WTC11 (cell line): Measurements from ENCODE around the gene KIF2C. TPM values are rescaled to one million over a fixed set of nuclear protein-coding genes. Genes with fewer than 3 reads are reported as not detected.

Experiments used
- ATAC-seq: fragments of 200-7000 bp; cut with Tn5 transposase; 2 replicates; pipeline ENCODE4 v1.10.0; 2021; ENCODE audit warnings: mild to moderate bottlenecking, moderate library complexity
- CTCF ChIA-PET: fragments of 300-600 bp; sonication (Branson Sonifier 250); formaldehyde crosslinking; loops from one replicate; lab custom pipeline; 2021; ENCODE audit warnings: antibody characterized with exemption; lab: Charles Lee
- POLR2A ChIA-PET: fragments of 350-600 bp; sonication (Branson Sonifier 250); formaldehyde crosslinking; loops from one replicate; lab custom pipeline; 2021; ENCODE audit warnings: antibody characterized with exemption; lab: Charles Lee
- DNase-seq: peaks from one replicate; pipeline ENCODE4 v3.0.0; 2021; ENCODE audit warnings: low spot score
- H3K27ac Mint-ChIP-seq: 2 replicates; pipeline ENCODE4 v1.8.0; 2021; ENCODE audit warnings: mixed read lengths
- H3K27me3 Mint-ChIP-seq: 2 replicates; pipeline ENCODE4 v1.8.0; 2021; ENCODE audit warnings: low read depth, mild to moderate bottlenecking, moderate library complexity, mixed read lengths
- H3K36me3 Mint-ChIP-seq: 2 replicates; pipeline ENCODE4 v1.8.0; 2021; ENCODE audit warnings: mixed read lengths
- H3K4me1 Mint-ChIP-seq: 2 replicates; pipeline ENCODE4 v1.8.0; 2022; ENCODE audit warnings: mixed read lengths
- H3K4me3 Mint-ChIP-seq: 2 replicates; pipeline ENCODE4 v1.8.0; 2021; ENCODE audit warnings: mild to moderate bottlenecking, moderate library complexity, mixed read lengths
- H3K9me3 Mint-ChIP-seq: 2 replicates; pipeline ENCODE4 v1.8.0; 2021; ENCODE audit warnings: mixed read lengths
- CREB1 ChIP-seq: sonication (generic); formaldehyde crosslinking; IDR thresholded peaks from 2 replicates; pipeline ENCODE4 v1.8.0; 2023; ENCODE audit warnings: mild to moderate bottlenecking, missing genetic modification reagents
- ETV6 ChIP-seq: sonication (generic); formaldehyde crosslinking; IDR thresholded peaks from 2 replicates; pipeline ENCODE4 v1.8.1; 2022; ENCODE audit warnings: mild to moderate bottlenecking, missing genetic modification reagents
- FOXP1 ChIP-seq: sonication (generic); formaldehyde crosslinking; IDR thresholded peaks from 2 replicates; pipeline ENCODE4 v1.8.0; 2022; ENCODE audit warnings: missing genetic modification reagents, mild to moderate bottlenecking, moderate library complexity, borderline replicate concordance
- NR1H2 ChIP-seq: sonication (generic); formaldehyde crosslinking; IDR thresholded peaks from 2 replicates; pipeline ENCODE4 v1.9.0; 2021; ENCODE audit warnings: mild to moderate bottlenecking, moderate library complexity, missing genetic modification reagents
- NR3C1 ChIP-seq: sonication (generic); formaldehyde crosslinking; conservative IDR thresholded peaks from 2 replicates; pipeline ENCODE4 v1.8.1; 2023; ENCODE audit warnings: low read depth, mild to moderate bottlenecking, missing genetic modification reagents
- RELA ChIP-seq: sonication (generic); formaldehyde crosslinking; IDR thresholded peaks from 2 replicates; pipeline ENCODE4 v1.8.1; 2022; ENCODE audit warnings: missing genetic modification reagents, mild to moderate bottlenecking, borderline replicate concordance
- SOX15 ChIP-seq: fragments of 250-450 bp; sonication (Bioruptor Pico); IDR thresholded peaks from 2 replicates; pipeline ENCODE4 v1.9.0; 2021; ENCODE audit warnings: mild to moderate bottlenecking
- TEAD4 ChIP-seq: sonication (generic); formaldehyde crosslinking; IDR thresholded peaks from 2 replicates; pipeline ENCODE4 v1.8.0; 2022; ENCODE audit warnings: mild to moderate bottlenecking, missing genetic modification reagents
- ZNF317 ChIP-seq: sonication (generic); formaldehyde crosslinking; IDR thresholded peaks from 2 replicates; pipeline ENCODE4 v1.8.1; 2023; ENCODE audit warnings: low read depth, mild to moderate bottlenecking, moderate library complexity, missing genetic modification reagents, borderline replicate concordance
- total RNA-seq: library from RNA; stranded (reverse); gene quantifications from 3 replicates; pipeline ENCODE4 v1.2.3, GENCODE V29; 2021
- TF ChIP-seq, protein P1 (sequence below): sonication (generic); formaldehyde crosslinking; IDR thresholded peaks from 2 replicates; pipeline ENCODE4 v1.8.0; 2022; ENCODE audit warnings: missing genetic modification reagents
- TF ChIP-seq, protein P2 (sequence below): sonication (generic); formaldehyde crosslinking; IDR thresholded peaks from 2 replicates; pipeline ENCODE4 v1.8.0; 2022; ENCODE audit warnings: mild to moderate bottlenecking, missing genetic modification reagents
- TF ChIP-seq, protein P3 (sequence below): sonication (generic); formaldehyde crosslinking; IDR thresholded peaks from 2 replicates; pipeline ENCODE4 v1.8.1; 2022; ENCODE audit warnings: mild to moderate bottlenecking, moderate library complexity, missing genetic modification reagents
- TF ChIP-seq, protein P4 (sequence below): sonication (generic); formaldehyde crosslinking; IDR thresholded peaks from 2 replicates; pipeline ENCODE4 v1.8.0; 2022; ENCODE audit warnings: mild to moderate bottlenecking, missing genetic modification reagents
- TF ChIP-seq, protein P5 (sequence below): fragments of 250-450 bp; sonication (Bioruptor Pico); IDR thresholded peaks from 2 replicates; pipeline ENCODE4 v1.9.0; 2021; ENCODE audit warnings: mild to moderate bottlenecking
- TF ChIP-seq, protein P6 (sequence below): sonication (generic); formaldehyde crosslinking; IDR thresholded peaks from 2 replicates; pipeline ENCODE4 v1.8.1; 2023; ENCODE audit warnings: mild to moderate bottlenecking, missing genetic modification reagents, moderate library complexity
- TF ChIP-seq, protein P7 (sequence below): sonication (generic); formaldehyde crosslinking; IDR thresholded peaks from 2 replicates; pipeline ENCODE4 v1.8.1; 2022; ENCODE audit warnings: mild to moderate bottlenecking, missing genetic modification reagents, moderate library complexity, borderline replicate concordance
- TF ChIP-seq, protein P8 (sequence below): sonication (generic); formaldehyde crosslinking; IDR thresholded peaks from 2 replicates; pipeline ENCODE4 v1.8.0; 2023; ENCODE audit warnings: mild to moderate bottlenecking, missing genetic modification reagents
- TF ChIP-seq, protein P9 (sequence below): fragments of 250-450 bp; sonication (Bioruptor Pico); IDR thresholded peaks from 2 replicates; pipeline ENCODE4 v1.8.0; 2021; ENCODE audit warnings: mild to moderate bottlenecking

Gene KIF2C
- total RNA-seq, 1 experiment from 2014 or later = 93.8 TPM

DNA sequence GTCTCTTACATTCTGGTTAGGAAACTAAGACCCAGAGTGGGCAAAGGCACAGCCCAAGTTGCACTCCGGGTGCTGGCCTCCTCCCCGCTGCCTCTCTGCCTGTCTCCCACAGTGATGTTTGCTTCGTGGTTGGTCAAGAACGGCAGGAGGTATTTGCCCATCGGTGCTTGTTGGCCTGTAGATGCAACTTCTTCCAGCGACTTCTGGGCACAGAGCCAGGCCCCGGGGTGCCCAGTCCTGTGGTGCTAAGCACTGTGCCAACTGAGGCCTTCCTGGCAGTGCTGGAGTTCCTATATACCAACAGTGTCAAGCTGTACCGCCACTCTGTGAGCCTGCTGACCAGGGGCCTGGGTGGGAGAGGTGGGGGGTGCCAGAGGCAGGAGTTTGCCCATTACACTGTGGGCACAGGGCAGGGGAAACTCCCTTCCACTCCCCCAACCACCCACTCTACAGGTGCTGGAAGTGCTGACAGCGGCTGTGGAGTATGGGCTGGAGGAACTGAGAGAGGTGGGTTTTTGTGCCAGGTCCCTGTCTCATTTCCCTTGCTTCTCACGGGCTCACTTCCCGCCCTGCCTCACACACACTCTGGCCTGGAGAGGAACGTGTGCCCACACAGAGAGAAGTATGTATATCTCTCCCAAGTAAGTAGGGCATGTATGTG is 70.6 kb downstream of the KIF2C start:
- ChIA-PET POLR2A (interaction anchor here (0.7 to 2.6 kb wide), 5 partner anchors 10 to 189 kb away, joined by 3 to 24 read pairs (median 10); partner anchors contain the start of genes PLK3, PTCH2 and RPS8), CTCF (interaction anchor here (0.7 to 2.8 kb wide), 7 partner anchors 10 to 191 kb away, joined by 3 to 44 read pairs (median 5); partner anchors contain the start of genes PLK3 and RNU5D-1)
- H3K27me3 Mint-ChIP-seq = peaks cover 7% of the 10 kb centered on the region
- H3K4me3 Mint-ChIP-seq = no peak overlapping the region
- no peak for DNase-seq
- ATAC-seq = no peak
- peaks cover 6% of the 10 kb centered on the region for H3K36me3 Mint-ChIP-seq
- peaks cover 38% of the 10 kb centered on the region for H3K4me1 Mint-ChIP-seq
- H3K27ac Mint-ChIP-seq = no peak overlapping the region
- TF ChIP-seq SOX15 (CRISPR knock-in tag) (no peak), NR3C1 (CRISPR knock-in tag) (no peak), CREB1 (CRISPR knock-in tag) (no peak), FOXP1 (CRISPR knock-in tag) (no peak), ETV6 (CRISPR knock-in tag) (no peak), TEAD4 (CRISPR knock-in tag) (no peak), ZNF317 (CRISPR knock-in tag) (no peak), RELA (CRISPR knock-in tag) (no peak), NR1H2 (CRISPR knock-in tag) (no peak)
- TF ChIP-seq, protein P1, sequence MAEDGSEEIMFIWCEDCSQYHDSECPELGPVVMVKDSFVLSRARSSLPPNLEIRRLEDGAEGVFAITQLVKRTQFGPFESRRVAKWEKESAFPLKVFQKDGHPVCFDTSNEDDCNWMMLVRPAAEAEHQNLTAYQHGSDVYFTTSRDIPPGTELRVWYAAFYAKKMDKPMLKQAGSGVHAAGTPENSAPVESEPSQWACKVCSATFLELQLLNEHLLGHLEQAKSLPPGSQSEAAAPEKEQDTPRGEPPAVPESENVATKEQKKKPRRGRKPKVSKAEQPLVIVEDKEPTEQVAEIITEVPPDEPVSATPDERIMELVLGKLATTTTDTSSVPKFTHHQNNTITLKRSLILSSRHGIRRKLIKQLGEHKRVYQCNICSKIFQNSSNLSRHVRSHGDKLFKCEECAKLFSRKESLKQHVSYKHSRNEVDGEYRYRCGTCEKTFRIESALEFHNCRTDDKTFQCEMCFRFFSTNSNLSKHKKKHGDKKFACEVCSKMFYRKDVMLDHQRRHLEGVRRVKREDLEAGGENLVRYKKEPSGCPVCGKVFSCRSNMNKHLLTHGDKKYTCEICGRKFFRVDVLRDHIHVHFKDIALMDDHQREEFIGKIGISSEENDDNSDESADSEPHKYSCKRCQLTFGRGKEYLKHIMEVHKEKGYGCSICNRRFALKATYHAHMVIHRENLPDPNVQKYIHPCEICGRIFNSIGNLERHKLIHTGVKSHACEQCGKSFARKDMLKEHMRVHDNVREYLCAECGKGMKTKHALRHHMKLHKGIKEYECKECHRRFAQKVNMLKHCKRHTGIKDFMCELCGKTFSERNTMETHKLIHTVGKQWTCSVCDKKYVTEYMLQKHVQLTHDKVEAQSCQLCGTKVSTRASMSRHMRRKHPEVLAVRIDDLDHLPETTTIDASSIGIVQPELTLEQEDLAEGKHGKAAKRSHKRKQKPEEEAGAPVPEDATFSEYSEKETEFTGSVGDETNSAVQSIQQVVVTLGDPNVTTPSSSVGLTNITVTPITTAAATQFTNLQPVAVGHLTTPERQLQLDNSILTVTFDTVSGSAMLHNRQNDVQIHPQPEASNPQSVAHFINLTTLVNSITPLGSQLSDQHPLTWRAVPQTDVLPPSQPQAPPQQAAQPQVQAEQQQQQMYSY (CRISPR knock-in tag) = no peak
- TF ChIP-seq, protein P2, sequence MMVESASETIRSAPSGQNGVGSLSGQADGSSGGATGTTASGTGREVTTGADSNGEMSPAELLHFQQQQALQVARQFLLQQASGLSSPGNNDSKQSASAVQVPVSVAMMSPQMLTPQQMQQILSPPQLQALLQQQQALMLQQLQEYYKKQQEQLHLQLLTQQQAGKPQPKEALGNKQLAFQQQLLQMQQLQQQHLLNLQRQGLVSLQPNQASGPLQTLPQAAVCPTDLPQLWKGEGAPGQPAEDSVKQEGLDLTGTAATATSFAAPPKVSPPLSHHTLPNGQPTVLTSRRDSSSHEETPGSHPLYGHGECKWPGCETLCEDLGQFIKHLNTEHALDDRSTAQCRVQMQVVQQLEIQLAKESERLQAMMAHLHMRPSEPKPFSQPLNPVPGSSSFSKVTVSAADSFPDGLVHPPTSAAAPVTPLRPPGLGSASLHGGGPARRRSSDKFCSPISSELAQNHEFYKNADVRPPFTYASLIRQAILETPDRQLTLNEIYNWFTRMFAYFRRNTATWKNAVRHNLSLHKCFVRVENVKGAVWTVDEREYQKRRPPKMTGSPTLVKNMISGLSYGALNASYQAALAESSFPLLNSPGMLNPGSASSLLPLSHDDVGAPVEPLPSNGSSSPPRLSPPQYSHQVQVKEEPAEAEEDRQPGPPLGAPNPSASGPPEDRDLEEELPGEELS (CRISPR knock-in tag) = no peak
- TF ChIP-seq, protein P3, sequence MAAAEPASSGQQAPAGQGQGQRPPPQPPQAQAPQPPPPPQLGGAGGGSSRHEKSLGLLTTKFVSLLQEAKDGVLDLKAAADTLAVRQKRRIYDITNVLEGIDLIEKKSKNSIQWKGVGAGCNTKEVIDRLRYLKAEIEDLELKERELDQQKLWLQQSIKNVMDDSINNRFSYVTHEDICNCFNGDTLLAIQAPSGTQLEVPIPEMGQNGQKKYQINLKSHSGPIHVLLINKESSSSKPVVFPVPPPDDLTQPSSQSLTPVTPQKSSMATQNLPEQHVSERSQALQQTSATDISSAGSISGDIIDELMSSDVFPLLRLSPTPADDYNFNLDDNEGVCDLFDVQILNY = no peak
- TF ChIP-seq, protein P4, sequence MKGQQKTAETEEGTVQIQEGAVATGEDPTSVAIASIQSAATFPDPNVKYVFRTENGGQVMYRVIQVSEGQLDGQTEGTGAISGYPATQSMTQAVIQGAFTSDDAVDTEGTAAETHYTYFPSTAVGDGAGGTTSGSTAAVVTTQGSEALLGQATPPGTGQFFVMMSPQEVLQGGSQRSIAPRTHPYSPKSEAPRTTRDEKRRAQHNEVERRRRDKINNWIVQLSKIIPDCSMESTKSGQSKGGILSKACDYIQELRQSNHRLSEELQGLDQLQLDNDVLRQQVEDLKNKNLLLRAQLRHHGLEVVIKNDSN (CRISPR knock-in tag) = no peak
- TF ChIP-seq, protein P5, sequence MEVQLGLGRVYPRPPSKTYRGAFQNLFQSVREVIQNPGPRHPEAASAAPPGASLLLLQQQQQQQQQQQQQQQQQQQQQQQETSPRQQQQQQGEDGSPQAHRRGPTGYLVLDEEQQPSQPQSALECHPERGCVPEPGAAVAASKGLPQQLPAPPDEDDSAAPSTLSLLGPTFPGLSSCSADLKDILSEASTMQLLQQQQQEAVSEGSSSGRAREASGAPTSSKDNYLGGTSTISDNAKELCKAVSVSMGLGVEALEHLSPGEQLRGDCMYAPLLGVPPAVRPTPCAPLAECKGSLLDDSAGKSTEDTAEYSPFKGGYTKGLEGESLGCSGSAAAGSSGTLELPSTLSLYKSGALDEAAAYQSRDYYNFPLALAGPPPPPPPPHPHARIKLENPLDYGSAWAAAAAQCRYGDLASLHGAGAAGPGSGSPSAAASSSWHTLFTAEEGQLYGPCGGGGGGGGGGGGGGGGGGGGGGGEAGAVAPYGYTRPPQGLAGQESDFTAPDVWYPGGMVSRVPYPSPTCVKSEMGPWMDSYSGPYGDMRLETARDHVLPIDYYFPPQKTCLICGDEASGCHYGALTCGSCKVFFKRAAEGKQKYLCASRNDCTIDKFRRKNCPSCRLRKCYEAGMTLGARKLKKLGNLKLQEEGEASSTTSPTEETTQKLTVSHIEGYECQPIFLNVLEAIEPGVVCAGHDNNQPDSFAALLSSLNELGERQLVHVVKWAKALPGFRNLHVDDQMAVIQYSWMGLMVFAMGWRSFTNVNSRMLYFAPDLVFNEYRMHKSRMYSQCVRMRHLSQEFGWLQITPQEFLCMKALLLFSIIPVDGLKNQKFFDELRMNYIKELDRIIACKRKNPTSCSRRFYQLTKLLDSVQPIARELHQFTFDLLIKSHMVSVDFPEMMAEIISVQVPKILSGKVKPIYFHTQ = no peak
- TF ChIP-seq, protein P6, sequence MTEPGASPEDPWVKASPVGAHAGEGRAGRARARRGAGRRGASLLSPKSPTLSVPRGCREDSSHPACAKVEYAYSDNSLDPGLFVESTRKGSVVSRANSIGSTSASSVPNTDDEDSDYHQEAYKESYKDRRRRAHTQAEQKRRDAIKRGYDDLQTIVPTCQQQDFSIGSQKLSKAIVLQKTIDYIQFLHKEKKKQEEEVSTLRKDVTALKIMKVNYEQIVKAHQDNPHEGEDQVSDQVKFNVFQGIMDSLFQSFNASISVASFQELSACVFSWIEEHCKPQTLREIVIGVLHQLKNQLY = no peak
- TF ChIP-seq, protein P7, sequence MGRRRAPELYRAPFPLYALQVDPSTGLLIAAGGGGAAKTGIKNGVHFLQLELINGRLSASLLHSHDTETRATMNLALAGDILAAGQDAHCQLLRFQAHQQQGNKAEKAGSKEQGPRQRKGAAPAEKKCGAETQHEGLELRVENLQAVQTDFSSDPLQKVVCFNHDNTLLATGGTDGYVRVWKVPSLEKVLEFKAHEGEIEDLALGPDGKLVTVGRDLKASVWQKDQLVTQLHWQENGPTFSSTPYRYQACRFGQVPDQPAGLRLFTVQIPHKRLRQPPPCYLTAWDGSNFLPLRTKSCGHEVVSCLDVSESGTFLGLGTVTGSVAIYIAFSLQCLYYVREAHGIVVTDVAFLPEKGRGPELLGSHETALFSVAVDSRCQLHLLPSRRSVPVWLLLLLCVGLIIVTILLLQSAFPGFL (CRISPR knock-in tag) = no peak
- TF ChIP-seq, protein P8, sequence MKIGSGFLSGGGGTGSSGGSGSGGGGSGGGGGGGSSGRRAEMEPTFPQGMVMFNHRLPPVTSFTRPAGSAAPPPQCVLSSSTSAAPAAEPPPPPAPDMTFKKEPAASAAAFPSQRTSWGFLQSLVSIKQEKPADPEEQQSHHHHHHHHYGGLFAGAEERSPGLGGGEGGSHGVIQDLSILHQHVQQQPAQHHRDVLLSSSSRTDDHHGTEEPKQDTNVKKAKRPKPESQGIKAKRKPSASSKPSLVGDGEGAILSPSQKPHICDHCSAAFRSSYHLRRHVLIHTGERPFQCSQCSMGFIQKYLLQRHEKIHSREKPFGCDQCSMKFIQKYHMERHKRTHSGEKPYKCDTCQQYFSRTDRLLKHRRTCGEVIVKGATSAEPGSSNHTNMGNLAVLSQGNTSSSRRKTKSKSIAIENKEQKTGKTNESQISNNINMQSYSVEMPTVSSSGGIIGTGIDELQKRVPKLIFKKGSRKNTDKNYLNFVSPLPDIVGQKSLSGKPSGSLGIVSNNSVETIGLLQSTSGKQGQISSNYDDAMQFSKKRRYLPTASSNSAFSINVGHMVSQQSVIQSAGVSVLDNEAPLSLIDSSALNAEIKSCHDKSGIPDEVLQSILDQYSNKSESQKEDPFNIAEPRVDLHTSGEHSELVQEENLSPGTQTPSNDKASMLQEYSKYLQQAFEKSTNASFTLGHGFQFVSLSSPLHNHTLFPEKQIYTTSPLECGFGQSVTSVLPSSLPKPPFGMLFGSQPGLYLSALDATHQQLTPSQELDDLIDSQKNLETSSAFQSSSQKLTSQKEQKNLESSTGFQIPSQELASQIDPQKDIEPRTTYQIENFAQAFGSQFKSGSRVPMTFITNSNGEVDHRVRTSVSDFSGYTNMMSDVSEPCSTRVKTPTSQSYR (CRISPR knock-in tag) = no peak
- TF ChIP-seq, protein P9, sequence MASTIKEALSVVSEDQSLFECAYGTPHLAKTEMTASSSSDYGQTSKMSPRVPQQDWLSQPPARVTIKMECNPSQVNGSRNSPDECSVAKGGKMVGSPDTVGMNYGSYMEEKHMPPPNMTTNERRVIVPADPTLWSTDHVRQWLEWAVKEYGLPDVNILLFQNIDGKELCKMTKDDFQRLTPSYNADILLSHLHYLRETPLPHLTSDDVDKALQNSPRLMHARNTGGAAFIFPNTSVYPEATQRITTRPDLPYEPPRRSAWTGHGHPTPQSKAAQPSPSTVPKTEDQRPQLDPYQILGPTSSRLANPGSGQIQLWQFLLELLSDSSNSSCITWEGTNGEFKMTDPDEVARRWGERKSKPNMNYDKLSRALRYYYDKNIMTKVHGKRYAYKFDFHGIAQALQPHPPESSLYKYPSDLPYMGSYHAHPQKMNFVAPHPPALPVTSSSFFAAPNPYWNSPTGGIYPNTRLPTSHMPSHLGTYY (CRISPR knock-in tag) = no peak
- H3K9me3 Mint-ChIP-seq = no peaks in the 10 kb centered on the region
